ENCODE measurements around the gene WARS2.

The WARS2 gene

DNA sequence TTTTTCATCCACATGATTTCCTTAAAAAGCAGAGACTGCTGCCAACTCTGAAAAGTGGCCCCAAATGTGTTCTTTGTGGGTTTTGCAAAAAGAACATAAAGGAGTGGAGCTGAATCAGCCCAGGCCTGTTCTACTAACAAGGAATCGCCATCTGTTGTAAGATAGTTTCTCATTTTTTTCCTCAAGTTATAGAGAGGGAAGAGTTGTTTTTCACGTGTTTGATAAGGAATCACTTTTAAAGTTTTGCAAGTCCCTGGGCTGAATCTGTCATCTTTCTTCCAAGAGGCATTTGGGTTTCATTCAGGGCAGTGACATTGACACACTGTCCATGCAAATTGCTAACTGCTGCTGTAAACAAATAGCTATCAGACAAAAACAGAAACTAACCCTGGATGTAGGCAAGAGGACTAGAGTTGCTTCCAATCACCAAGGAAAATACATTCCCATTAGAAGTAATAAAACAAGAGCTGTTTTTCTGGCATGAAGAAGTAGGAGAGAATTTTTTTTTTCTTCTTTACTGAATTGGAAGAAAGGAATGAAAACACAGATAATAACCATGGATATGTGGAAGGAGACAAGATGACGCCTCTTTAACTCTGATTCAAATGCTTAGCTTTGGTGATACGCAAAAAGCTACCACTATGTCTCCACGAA, 93.5 kb downstream of the WARS2 start:
- Mint-ChIP-seq H3K4me3 (no peak overlapping the region), H3K27me3 (no peaks in the 10 kb centered on the region), H3K36me3 (ENCODE audit: low read depth) (peaks cover 69% of the 10 kb centered on the region), H3K9me3 (peaks cover 1% of the 10 kb centered on the region), H3K4me1 (ENCODE audit: low read depth) (no peaks in the 10 kb centered on the region), H3K27ac (no peak overlapping the region)
- no peak for DNase-seq

- H3K4me1 Mint-ChIP-seq (ENCODE audit: low read depth) = no peaks in the 10 kb centered on the region
- H3K27me3 Mint-ChIP-seq = no peaks in the 10 kb centered on the region
- H3K4me3 Mint-ChIP-seq = no peak overlapping the region
- peaks cover 71% of the 10 kb centered on the region for H3K36me3 Mint-ChIP-seq (ENCODE audit: low read depth)
- peaks cover under 1% of the 10 kb centered on the region for H3K9me3 Mint-ChIP-seq
- no peak for DNase-seq
- no peak overlapping the region for H3K27ac Mint-ChIP-seq
Measured at GRCh38 chr1:119046429-119046784, 94.0 kb downstream of the WARS2 start.

DNA sequence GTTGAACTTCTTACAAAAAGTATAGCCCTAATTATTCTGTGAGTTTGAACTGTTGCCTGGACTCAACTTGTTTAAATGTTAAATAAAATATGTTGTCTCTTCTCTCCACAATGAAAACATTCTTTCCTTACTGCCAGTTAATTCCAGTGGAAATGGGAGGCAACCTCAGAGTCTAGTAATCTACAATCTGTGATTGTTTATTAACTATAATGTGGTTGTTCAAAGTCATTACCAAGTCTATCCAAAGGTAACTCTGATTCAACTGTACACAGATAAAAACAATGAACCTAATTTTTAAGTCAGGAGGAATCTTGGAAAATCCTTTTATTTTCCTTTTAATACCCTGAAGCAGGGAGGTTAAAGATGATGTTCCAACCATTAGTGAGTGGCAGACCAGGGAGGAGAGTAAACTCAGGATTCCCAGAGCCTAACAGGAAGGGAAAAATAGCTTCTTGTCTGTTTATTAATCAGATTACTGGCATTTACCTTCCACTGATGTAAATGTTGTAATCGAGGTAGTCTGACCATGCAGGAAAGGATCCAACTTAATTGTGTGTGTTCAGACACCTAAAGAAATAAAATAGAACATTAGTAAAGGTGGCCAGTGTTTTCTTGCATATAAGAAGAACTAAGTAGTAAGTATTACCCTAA, 95.2 kb downstream of the WARS2 start:
- Mint-ChIP-seq H3K4me3 (no peak overlapping the region), H3K9me3 (no peaks in the 10 kb centered on the region), H3K4me1 (ENCODE audit: low read depth) (no peaks in the 10 kb centered on the region), H3K27me3 (no peaks in the 10 kb centered on the region), H3K36me3 (ENCODE audit: low read depth) (peaks cover 80% of the 10 kb centered on the region), H3K27ac (no peak overlapping the region)
- no peak for DNase-seq

DNA sequence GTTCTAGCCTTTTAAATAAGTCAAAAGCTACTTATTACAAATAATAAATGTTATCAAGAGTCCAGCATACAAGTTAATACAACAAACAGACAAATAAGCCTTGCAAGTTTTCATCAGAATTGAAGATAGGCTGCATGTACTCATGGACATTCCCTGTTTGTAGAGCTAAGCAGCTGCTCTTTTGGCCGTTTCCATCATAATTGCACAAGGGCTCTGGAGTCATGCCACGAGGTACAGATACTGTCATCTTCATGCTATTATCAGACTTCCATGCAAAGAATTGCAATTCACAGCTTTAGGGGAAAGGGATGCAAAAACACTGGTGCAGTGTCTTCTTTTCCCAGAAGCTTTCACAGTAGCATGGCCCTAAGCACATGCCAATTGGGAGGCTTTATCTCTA, 99.5 kb downstream of the WARS2 start:
- no peaks in the 10 kb centered on the region for H3K9me3 Mint-ChIP-seq
- H3K27ac Mint-ChIP-seq = no peak overlapping the region
- H3K36me3 Mint-ChIP-seq (ENCODE audit: low read depth) = peaks cover 93% of the 10 kb centered on the region
- H3K4me1 Mint-ChIP-seq (ENCODE audit: low read depth) = no peaks in the 10 kb centered on the region
- no peak overlapping the region for H3K4me3 Mint-ChIP-seq
- no peak for DNase-seq
- H3K27me3 Mint-ChIP-seq = no peaks in the 10 kb centered on the region

- Mint-ChIP-seq H3K27ac (no peak overlapping the region), H3K36me3 (ENCODE audit: low read depth) (peaks cover 93% of the 10 kb centered on the region), H3K27me3 (no peaks in the 10 kb centered on the region), H3K4me1 (ENCODE audit: low read depth) (no peaks in the 10 kb centered on the region), H3K9me3 (no peaks in the 10 kb centered on the region), H3K4me3 (no peak overlapping the region)
- DNase-seq = no peak
Measured at GRCh38 chr1:119040489-119040888, 100.0 kb downstream of the WARS2 start.

- Mint-ChIP-seq H3K36me3 (ENCODE audit: low read depth) (peaks cover 92% of the 10 kb centered on the region), H3K27me3 (no peaks in the 10 kb centered on the region), H3K27ac (no peak overlapping the region), H3K4me1 (ENCODE audit: low read depth) (no peaks in the 10 kb centered on the region), H3K4me3 (no peak overlapping the region), H3K9me3 (no peaks in the 10 kb centered on the region)
- no peak for DNase-seq
Measured at GRCh38 chr1:119038363-119038762, 102.1 kb downstream of the WARS2 start.

GRCh38 chr1:119034359-119034758, 106.1 kb downstream of the WARS2 start:
- Mint-ChIP-seq H3K4me3 (no peak overlapping the region), H3K36me3 (ENCODE audit: low read depth) (peaks cover 95% of the 10 kb centered on the region), H3K4me1 (ENCODE audit: low read depth) (no peaks in the 10 kb centered on the region), H3K9me3 (peaks cover 6% of the 10 kb centered on the region), H3K27ac (no peak overlapping the region), H3K27me3 (no peaks in the 10 kb centered on the region)
- no peak for DNase-seq

- no peak for DNase-seq
- no peak overlapping the region for H3K4me3 Mint-ChIP-seq
- peaks cover 6% of the 10 kb centered on the region for H3K9me3 Mint-ChIP-seq
- H3K27me3 Mint-ChIP-seq = no peaks in the 10 kb centered on the region
- H3K27ac Mint-ChIP-seq = no peak overlapping the region
- peaks cover 87% of the 10 kb centered on the region for H3K36me3 Mint-ChIP-seq (ENCODE audit: low read depth)
- H3K4me1 Mint-ChIP-seq (ENCODE audit: low read depth) = no peaks in the 10 kb centered on the region
Measured at GRCh38 chr1:119032986-119033385, 107.5 kb downstream of the WARS2 start.

- Mint-ChIP-seq H3K27ac (no peak overlapping the region), H3K9me3 (peaks cover 13% of the 10 kb centered on the region), H3K4me3 (no peak overlapping the region), H3K4me1 (ENCODE audit: low read depth) (no peaks in the 10 kb centered on the region), H3K36me3 (ENCODE audit: low read depth) (peaks cover 49% of the 10 kb centered on the region), H3K27me3 (no peaks in the 10 kb centered on the region)
- DNase-seq = no peak
Measured at GRCh38 chr1:119027759-119028158, 112.7 kb downstream of the WARS2 start.

GRCh38 chr1:119026956-119027355, 113.5 kb downstream of the WARS2 start:
- H3K4me3 Mint-ChIP-seq = no peak overlapping the region
- no peaks in the 10 kb centered on the region for H3K27me3 Mint-ChIP-seq
- H3K9me3 Mint-ChIP-seq = peaks cover 13% of the 10 kb centered on the region
- H3K27ac Mint-ChIP-seq = no peak overlapping the region
- peaks cover 43% of the 10 kb centered on the region for H3K36me3 Mint-ChIP-seq (ENCODE audit: low read depth)
- no peaks in the 10 kb centered on the region for H3K4me1 Mint-ChIP-seq (ENCODE audit: low read depth)
- no peak for DNase-seq

DNA sequence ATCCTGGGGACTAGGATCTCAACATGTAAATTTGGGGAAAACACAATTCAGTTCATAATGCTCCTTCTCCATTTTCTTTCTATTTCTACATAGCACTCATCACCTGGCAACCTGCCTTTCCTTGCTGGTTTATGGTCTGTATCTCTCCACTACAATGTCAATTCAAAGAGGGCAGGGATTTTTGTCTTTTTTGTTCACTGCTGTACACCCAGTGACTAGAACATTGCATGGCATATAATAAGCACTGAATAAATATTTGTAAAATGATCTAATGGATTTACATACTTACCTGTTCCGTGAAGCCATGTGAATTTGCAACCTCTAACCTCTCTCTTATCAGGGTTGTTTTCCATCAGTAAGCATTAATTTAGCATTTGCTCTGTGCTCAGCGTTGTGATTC, 124.9 kb downstream of the WARS2 start:
- no peak for DNase-seq
- peaks cover 32% of the 10 kb centered on the region for H3K9me3 Mint-ChIP-seq
- H3K27me3 Mint-ChIP-seq = peaks cover 29% of the 10 kb centered on the region
- H3K4me3 Mint-ChIP-seq = no peak overlapping the region
- H3K4me1 Mint-ChIP-seq (ENCODE audit: low read depth) = no peaks in the 10 kb centered on the region
- H3K27ac Mint-ChIP-seq = no peak overlapping the region
- peaks cover 29% of the 10 kb centered on the region for H3K36me3 Mint-ChIP-seq (ENCODE audit: low read depth)

- Mint-ChIP-seq H3K36me3 (ENCODE audit: low read depth) (peaks cover 7% of the 10 kb centered on the region), H3K27me3 (peaks cover 57% of the 10 kb centered on the region), H3K4me1 (ENCODE audit: low read depth) (peaks cover 10% of the 10 kb centered on the region)
Measured at GRCh38 chr1:119012383-119012782, 128.1 kb downstream of the WARS2 start.

GRCh38 chr1:119011706-119012105, 128.7 kb downstream of the WARS2 start:
- no peak overlapping the region for H3K27ac Mint-ChIP-seq
- H3K4me3 Mint-ChIP-seq = no peak overlapping the region
- peaks cover 16% of the 10 kb centered on the region for H3K9me3 Mint-ChIP-seq
- H3K27me3 Mint-ChIP-seq = peaks cover 63% of the 10 kb centered on the region
- no peak for DNase-seq
- H3K36me3 Mint-ChIP-seq (ENCODE audit: low read depth) = peaks cover 5% of the 10 kb centered on the region
- H3K4me1 Mint-ChIP-seq (ENCODE audit: low read depth) = peaks cover 10% of the 10 kb centered on the region

More at GRCh38 chr1:119012383-119012782, 128.1 kb downstream of the WARS2 start:
- DNase-seq = no peak
- Mint-ChIP-seq H3K27ac (no peak overlapping the region), H3K9me3 (peaks cover 19% of the 10 kb centered on the region), H3K4me3 (no peak overlapping the region)

- H3K27me3 Mint-ChIP-seq = peaks cover 69% of the 10 kb centered on the region
- H3K27ac Mint-ChIP-seq = no peak overlapping the region
- H3K9me3 Mint-ChIP-seq = peaks cover 19% of the 10 kb centered on the region
- no peak overlapping the region for H3K4me3 Mint-ChIP-seq
- no peak for DNase-seq
- H3K4me1 Mint-ChIP-seq (ENCODE audit: low read depth) = peaks cover 15% of the 10 kb centered on the region
- H3K36me3 Mint-ChIP-seq (ENCODE audit: low read depth) = peaks cover 3% of the 10 kb centered on the region
Measured at GRCh38 chr1:119011116-119011515, 129.3 kb downstream of the WARS2 start.

- H3K27ac Mint-ChIP-seq = no peak overlapping the region
- DNase-seq = no peak
- H3K36me3 Mint-ChIP-seq (ENCODE audit: low read depth) = no peaks in the 10 kb centered on the region
- peaks cover 24% of the 10 kb centered on the region for H3K9me3 Mint-ChIP-seq
- no peak overlapping the region for H3K4me3 Mint-ChIP-seq
- peaks cover 15% of the 10 kb centered on the region for H3K4me1 Mint-ChIP-seq (ENCODE audit: low read depth)
- H3K27me3 Mint-ChIP-seq = peaks cover 74% of the 10 kb centered on the region
Measured at GRCh38 chr1:119010201-119010600, 130.3 kb downstream of the WARS2 start.

All from activated T-cell treated with anti-CD3 and anti-CD28 coated beads, Interleukin-2, amount 50 U/mL, for 24 hours (primary cell).